ENCODE measurements around the gene LIN54.
"Not testable (repeated sequence)": the region's sequence is repeated elsewhere in the genome, so short reads cannot be mapped to it uniquely, and the experiment has no call there.

The LIN54 gene

GRCh38 chr4:82930848-82931755 is 79.5 kb downstream of the LIN54 start:
- Histone ChIP-seq H3K27ac (ENCODE audit: low read length) (no peak overlapping the region), H3K9ac (ENCODE audit: low read depth, low read length) (no peak overlapping the region), H3K4me1 (ENCODE audit: insufficient read depth, low read length) (0 out of 2 replicates have a peak, but pooled peaks cover 3% of the 10 kb centered on the region), H3K36me3 (ENCODE audit: insufficient read depth, low read depth, low read length) (peaks cover 7% of the 10 kb centered on the region), H3K4me3 (ENCODE audit: low read length) (no peak overlapping the region), H3K9me3 (ENCODE audit: insufficient read depth, low read depth, low read length) (no peaks in the 10 kb centered on the region), H3K27me3 (ENCODE audit: insufficient read depth, low read length) (no peaks in the 10 kb centered on the region)

DNA sequence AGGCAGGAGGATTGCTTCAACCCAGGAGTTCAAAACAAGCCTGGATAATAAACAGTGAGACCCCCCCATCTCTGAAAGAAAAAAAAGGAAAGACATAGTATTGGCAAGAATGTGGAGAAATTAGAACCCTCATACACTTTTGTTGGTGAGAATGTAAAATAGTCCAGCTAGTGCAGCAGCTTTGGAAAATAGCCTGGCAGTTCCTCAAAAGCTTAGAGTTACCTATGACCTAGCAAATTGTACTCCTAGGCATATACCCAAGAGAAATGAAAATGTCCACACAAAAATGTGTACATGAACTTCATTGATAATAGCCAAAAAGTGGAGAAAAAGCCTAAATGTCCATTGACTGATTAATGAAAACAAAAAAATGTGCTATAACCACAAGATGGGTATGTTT is 88.8 kb downstream of the LIN54 start:
- Histone ChIP-seq H3K4me3 (ENCODE audit: low read length) (no peak overlapping the region), H3K27me3 (ENCODE audit: insufficient read depth, low read length) (no peaks in the 10 kb centered on the region)

GRCh38 chr4:82919386-82919785 is 91.2 kb downstream of the LIN54 start:
- no peaks in the 10 kb centered on the region for H3K27me3 ChIP-seq (ENCODE audit: insufficient read depth, low read length)
- no peaks in the 10 kb centered on the region for H3K9me3 ChIP-seq (ENCODE audit: insufficient read depth, low read depth, low read length)
- no peaks in the 10 kb centered on the region; the same call in 1 of the 2 replicates for H3K4me1 ChIP-seq (ENCODE audit: insufficient read depth, low read length)
- H3K9ac ChIP-seq (ENCODE audit: low read depth, low read length): no peak overlapping the region
- H3K4me3 ChIP-seq (ENCODE audit: low read length): no peak overlapping the region
- no peak overlapping the region for H3K27ac ChIP-seq (ENCODE audit: low read length)
- peaks cover 28% of the 10 kb centered on the region for H3K36me3 ChIP-seq (ENCODE audit: insufficient read depth, low read depth, low read length)

More for the DNA sequence above, 88.8 kb downstream of the LIN54 start:
- H3K36me3 ChIP-seq (ENCODE audit: insufficient read depth, low read depth, low read length): peaks cover 16% of the 10 kb centered on the region
- no peak overlapping the region for H3K27ac ChIP-seq (ENCODE audit: low read length)
- H3K9me3 ChIP-seq (ENCODE audit: insufficient read depth, low read depth, low read length): no peaks in the 10 kb centered on the region
- H3K9ac ChIP-seq (ENCODE audit: low read depth, low read length): no peak overlapping the region
- no peaks in the 10 kb centered on the region; the same call in 1 of the 2 replicates for H3K4me1 ChIP-seq (ENCODE audit: insufficient read depth, low read length)

DNA sequence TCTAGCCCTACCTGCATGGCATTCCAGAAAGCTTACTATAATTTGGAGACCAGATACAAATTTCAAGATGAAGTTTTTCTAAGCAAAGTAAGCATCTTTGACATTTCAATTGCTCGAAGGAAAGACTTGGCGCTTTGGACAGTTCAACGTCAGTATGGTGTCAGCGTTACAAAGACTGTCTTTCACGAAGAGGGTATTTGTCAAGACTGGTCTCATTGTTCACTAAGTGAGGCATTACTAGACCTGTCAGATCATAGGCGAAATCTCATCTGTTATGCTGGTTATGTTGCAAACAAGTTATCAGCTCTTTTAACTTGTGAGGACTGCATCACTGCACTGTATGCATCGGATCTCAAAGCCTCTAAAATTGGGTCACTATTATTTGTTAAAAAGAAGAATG is 92.5 kb downstream of the LIN54 start:
- Histone ChIP-seq H3K9me3 (ENCODE audit: insufficient read depth, low read depth, low read length) (no peaks in the 10 kb centered on the region), H3K27me3 (ENCODE audit: insufficient read depth, low read length) (no peaks in the 10 kb centered on the region), H3K4me3 (ENCODE audit: low read length) (no peak overlapping the region), H3K27ac (ENCODE audit: low read length) (no peak overlapping the region), H3K36me3 (ENCODE audit: insufficient read depth, low read depth, low read length) (peaks cover 28% of the 10 kb centered on the region), H3K4me1 (ENCODE audit: insufficient read depth, low read length) (no peaks in the 10 kb centered on the region), H3K9ac (ENCODE audit: low read depth, low read length) (no peak overlapping the region)

DNA sequence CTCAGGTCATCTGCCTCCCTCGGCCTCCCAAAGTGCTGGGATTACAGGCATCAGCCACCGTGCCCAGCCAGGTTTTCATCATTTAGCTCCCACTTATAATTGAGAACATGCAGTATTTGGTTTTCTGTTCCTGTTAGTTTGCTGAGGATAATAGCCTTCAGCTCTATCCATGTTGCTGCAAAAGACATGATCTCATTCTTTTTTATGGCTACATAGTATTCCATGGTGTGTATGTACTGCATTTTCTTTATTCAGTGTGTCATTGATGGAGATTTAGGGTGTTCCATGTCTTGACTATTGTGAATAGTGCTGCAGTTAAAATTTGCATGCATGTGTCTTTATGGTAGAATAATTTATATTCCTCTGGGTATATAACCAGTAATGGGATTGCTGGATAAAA is 96.7 kb downstream of the LIN54 start:
- H3K9me3 ChIP-seq (ENCODE audit: insufficient read depth, low read depth, low read length); H3K9ac ChIP-seq (ENCODE audit: low read depth, low read length); H3K27me3 ChIP-seq (ENCODE audit: insufficient read depth, low read length); H3K4me1 ChIP-seq (ENCODE audit: insufficient read depth, low read length); H3K27ac ChIP-seq (ENCODE audit: low read length); H3K4me3 ChIP-seq (ENCODE audit: low read length): not testable (repeated sequence)
- H3K36me3 ChIP-seq (ENCODE audit: insufficient read depth, low read depth, low read length): peaks cover 51% of the 10 kb centered on the region

DNA sequence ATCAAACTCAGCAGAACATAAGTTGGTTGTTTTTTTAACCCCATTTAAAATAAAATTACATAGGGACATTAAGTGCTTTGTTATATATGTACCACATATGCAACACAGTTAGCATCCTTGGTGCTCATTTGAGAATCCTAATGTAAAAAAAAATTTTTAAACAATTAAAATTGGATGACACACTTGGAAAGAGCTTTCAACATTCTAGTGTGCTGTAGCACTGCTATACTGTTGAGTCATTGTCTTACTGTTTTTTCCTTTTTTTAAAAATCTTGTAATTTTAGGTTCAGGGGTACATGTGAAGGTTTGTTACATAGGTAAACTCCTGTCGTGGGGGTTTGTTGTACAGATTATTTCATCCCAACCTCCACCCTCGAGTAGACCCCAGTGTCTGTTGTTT is 97.3 kb downstream of the LIN54 start:
- Histone ChIP-seq H3K9me3 (ENCODE audit: insufficient read depth, low read depth, low read length) (no peaks in the 10 kb centered on the region), H3K27me3 (ENCODE audit: insufficient read depth, low read length) (no peaks in the 10 kb centered on the region), H3K9ac (ENCODE audit: low read depth, low read length) (no peak overlapping the region), H3K4me1 (ENCODE audit: insufficient read depth, low read length) (no peaks in the 10 kb centered on the region), H3K27ac (ENCODE audit: low read length) (no peak overlapping the region), H3K4me3 (ENCODE audit: low read length) (no peak overlapping the region), H3K36me3 (ENCODE audit: insufficient read depth, low read depth, low read length) (peaks cover 56% of the 10 kb centered on the region)

DNA sequence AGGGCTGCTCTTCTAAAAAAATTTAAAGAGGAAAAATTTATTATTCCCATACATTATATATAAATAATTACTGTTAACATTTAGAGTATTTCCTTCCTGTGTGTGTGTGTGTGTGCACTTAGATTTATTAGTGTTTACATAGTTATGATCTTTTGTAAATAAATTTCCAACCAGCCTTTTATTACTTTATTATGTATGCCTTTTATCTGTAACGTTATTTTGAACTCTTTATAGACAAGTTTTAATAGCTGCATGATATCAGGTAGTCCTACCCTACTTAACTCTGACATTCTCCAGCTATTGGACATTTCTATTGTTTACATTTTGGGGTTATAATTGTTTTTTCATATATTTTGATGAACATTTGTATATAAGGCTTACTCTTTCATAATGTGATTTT is 101.3 kb downstream of the LIN54 start:
- Histone ChIP-seq H3K4me1 (ENCODE audit: insufficient read depth, low read length) (no peaks in the 10 kb centered on the region), H3K9me3 (ENCODE audit: insufficient read depth, low read depth, low read length) (no peaks in the 10 kb centered on the region), H3K36me3 (ENCODE audit: insufficient read depth, low read depth, low read length) (peaks cover 68% of the 10 kb centered on the region), H3K4me3 (ENCODE audit: low read length) (no peak overlapping the region), H3K27me3 (ENCODE audit: insufficient read depth, low read length) (no peaks in the 10 kb centered on the region), H3K9ac (ENCODE audit: low read depth, low read length) (no peak overlapping the region), H3K27ac (ENCODE audit: low read length) (no peak overlapping the region)

DNA sequence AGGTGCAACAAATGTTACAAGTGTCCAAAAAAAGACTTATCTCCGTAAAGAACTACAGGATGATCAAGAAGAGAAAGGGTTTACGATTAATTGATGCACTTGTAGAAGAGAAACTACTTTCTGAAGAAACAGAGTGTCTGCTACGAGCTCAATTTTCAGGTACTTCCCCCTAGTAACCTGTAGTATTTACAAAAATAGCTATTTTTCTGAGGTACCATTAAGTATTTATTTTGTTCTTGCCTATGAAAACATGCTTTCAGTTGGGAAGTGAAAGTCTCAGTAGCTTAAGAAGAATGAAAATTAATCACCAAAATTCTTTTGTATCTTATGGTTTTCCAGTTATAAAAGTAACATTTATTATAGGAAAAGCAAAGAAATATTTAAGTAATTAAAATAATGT is 104.2 kb downstream of the LIN54 start:
- no peaks in the 10 kb centered on the region for H3K9me3 ChIP-seq (ENCODE audit: insufficient read depth, low read depth, low read length)
- peaks cover 65% of the 10 kb centered on the region for H3K36me3 ChIP-seq (ENCODE audit: insufficient read depth, low read depth, low read length)
- no peaks in the 10 kb centered on the region for H3K4me1 ChIP-seq (ENCODE audit: insufficient read depth, low read length)
- H3K4me3 ChIP-seq (ENCODE audit: low read length): no peak overlapping the region
- H3K9ac ChIP-seq (ENCODE audit: low read depth, low read length): no peak overlapping the region
- no peak overlapping the region for H3K27ac ChIP-seq (ENCODE audit: low read length)
- no peaks in the 10 kb centered on the region for H3K27me3 ChIP-seq (ENCODE audit: insufficient read depth, low read length)

- no peaks in the 10 kb centered on the region for H3K9me3 ChIP-seq (ENCODE audit: insufficient read depth, low read depth, low read length)
- no peak overlapping the region for H3K9ac ChIP-seq (ENCODE audit: low read depth, low read length)
- H3K4me1 ChIP-seq (ENCODE audit: insufficient read depth, low read length): no peaks in the 10 kb centered on the region
- H3K36me3 ChIP-seq (ENCODE audit: insufficient read depth, low read depth, low read length): peaks cover 55% of the 10 kb centered on the region
- H3K27me3 ChIP-seq (ENCODE audit: insufficient read depth, low read length): no peaks in the 10 kb centered on the region
- no peak overlapping the region for H3K4me3 ChIP-seq (ENCODE audit: low read length)
- H3K27ac ChIP-seq (ENCODE audit: low read length): no peak overlapping the region
Observed at GRCh38 chr4:82905205-82905604, 105.4 kb downstream of the LIN54 start.

- H3K9me3 ChIP-seq (ENCODE audit: insufficient read depth, low read depth, low read length): no peaks in the 10 kb centered on the region
- no peaks in the 10 kb centered on the region for H3K4me1 ChIP-seq (ENCODE audit: insufficient read depth, low read length)
- peaks cover 47% of the 10 kb centered on the region for H3K36me3 ChIP-seq (ENCODE audit: insufficient read depth, low read depth, low read length)
- H3K27me3 ChIP-seq (ENCODE audit: insufficient read depth, low read length): no peaks in the 10 kb centered on the region
- no peak overlapping the region for H3K27ac ChIP-seq (ENCODE audit: low read length)
- H3K9ac ChIP-seq (ENCODE audit: low read depth, low read length): no peak overlapping the region
- H3K4me3 ChIP-seq (ENCODE audit: low read length): no peak overlapping the region
Observed at GRCh38 chr4:82903737-82904136, 106.9 kb downstream of the LIN54 start.

DNA sequence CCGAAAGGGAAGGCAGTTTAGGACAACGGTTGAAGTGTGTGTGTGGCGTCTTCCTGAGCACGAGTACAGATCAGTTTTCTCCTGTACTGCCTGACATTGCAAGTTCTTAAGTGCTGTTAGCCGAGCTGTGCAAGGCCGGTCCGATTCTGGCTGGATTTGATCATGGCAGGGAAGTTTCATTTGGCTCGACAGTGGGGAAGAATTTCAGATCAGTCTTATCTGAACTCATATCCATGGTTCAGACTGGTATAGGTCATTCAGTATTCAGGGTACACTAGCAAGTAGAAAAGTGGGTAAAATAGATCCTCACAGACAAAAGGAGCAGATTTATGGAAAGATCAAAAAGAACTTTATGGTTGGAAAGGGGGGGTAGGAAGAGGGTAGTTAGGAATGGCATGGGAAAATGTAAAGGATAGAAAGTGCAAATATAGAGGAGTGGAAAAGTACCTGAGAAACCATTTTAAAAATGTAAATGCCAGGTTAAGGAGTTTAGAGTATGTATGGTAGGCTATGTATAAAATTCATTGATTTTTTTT is 109.4 kb downstream of the LIN54 start:
- Histone ChIP-seq H3K4me1 (ENCODE audit: insufficient read depth, low read length) (no peaks in the 10 kb centered on the region; the same call in 1 of the 2 replicates), H3K9me3 (ENCODE audit: insufficient read depth, low read depth, low read length) (no peaks in the 10 kb centered on the region), H3K27ac (ENCODE audit: low read length) (peak overlapping the region; percentile 80), H3K9ac (ENCODE audit: low read depth, low read length) (peak overlapping the region; percentile 98), H3K4me3 (ENCODE audit: low read length) (peak overlapping the region; percentile 99), H3K36me3 (ENCODE audit: insufficient read depth, low read depth, low read length) (peaks cover 47% of the 10 kb centered on the region), H3K27me3 (ENCODE audit: insufficient read depth, low read length) (no peaks in the 10 kb centered on the region)
